CD4-positive, alpha-beta T cell treated with Interleukin-17A for 1 hour (primary cell): ENCODE results near the gene YES1.
A peak's percentile ranks its signal among the peaks of the same experiment; 100 is the strongest.
"Not testable (repeated sequence)": the region's sequence is repeated elsewhere in the genome, so short reads cannot be mapped to it uniquely, and the experiment has no call there.

Experiments used
- DNase-seq: peaks from one replicate; pipeline ENCODE4 v3.0.0-alpha.2; 2020

The YES1 gene

GRCh38 chr18:778194-778927 lies 33.7 kb downstream of the YES1 start:
- DNase-seq, result no peak

GRCh38 chr18:777021-777420 lies 35.0 kb downstream of the YES1 start:
- DNase-seq, result no peak

GRCh38 chr18:776044-776443 lies 36.0 kb downstream of the YES1 start:
- DNase-seq, result not testable (repeated sequence)

GRCh38 chr18:774811-775210 lies 37.2 kb downstream of the YES1 start:
- no peak for DNase-seq

GRCh38 chr18:773980-774624 lies 37.9 kb downstream of the YES1 start:
- no peak for DNase-seq

GRCh38 chr18:770583-770961 lies 41.5 kb downstream of the YES1 start:
- no peak for DNase-seq

GRCh38 chr18:767961-768360 lies 44.1 kb downstream of the YES1 start:
- no peak for DNase-seq

GRCh38 chr18:767084-767882 lies 44.8 kb downstream of the YES1 start:
- no peak for DNase-seq

GRCh38 chr18:766550-766860 lies 45.5 kb downstream of the YES1 start:
- no peak for DNase-seq

GRCh38 chr18:765764-766549 lies 46.1 kb downstream of the YES1 start:
- DNase-seq, result no peak

GRCh38 chr18:759864-760263 lies 52.2 kb downstream of the YES1 start:
- not testable (repeated sequence) for DNase-seq

- DNase-seq, result no peak
These were observed 56.5 kb downstream of the YES1 start for GRCh38 chr18:755506-755905.

- DNase-seq, result no peak
These were observed 57.4 kb downstream of the YES1 start for GRCh38 chr18:754656-755055.

GRCh38 chr18:750456-750855 lies 61.6 kb downstream of the YES1 start:
- DNase-seq, result no peak

- DNase-seq, result no peak
These were observed 67.0 kb downstream of the YES1 start for GRCh38 chr18:744832-745597.

- peak; percentile 70 for DNase-seq
These were observed 70.0 kb downstream of the YES1 start for GRCh38 chr18:741931-742512.

GRCh38 chr18:732371-732770 lies 79.7 kb downstream of the YES1 start:
- DNase-seq, result no peak

- DNase-seq, result no peak
These were observed 80.9 kb downstream of the YES1 start for GRCh38 chr18:731185-731584.

GRCh38 chr18:730692-731091 lies 81.3 kb downstream of the YES1 start:
- no peak for DNase-seq

- DNase-seq, result not testable (repeated sequence)
These were observed 81.9 kb downstream of the YES1 start for GRCh38 chr18:730120-730519.

GRCh38 chr18:725646-726045 lies 86.4 kb downstream of the YES1 start:
- no peak for DNase-seq

- no peak for DNase-seq
These were observed 88.4 kb downstream of the YES1 start for GRCh38 chr18:723541-724080.
